Coronary artery (tissue), 2 donors: Measurements from ENCODE around the gene CLASRP.

Source experiments
- DNase-seq: peaks from one replicate; pipeline ENCODE4 v3.0.0-alpha.2; 2017; ENCODE audit warnings: low spot score
- H3K27ac ChIP-seq, 2 donors: fragments of 200-600 bp; sonication (generic); one replicate each; pipeline ENCODE4 v1.5.1; 2016 to 2019
- H3K4me3 ChIP-seq: fragments of 200-600 bp; sonication (generic); 2 replicates; pipeline ENCODE4 v1.5.1; 2016; ENCODE audit warnings: mild to moderate bottlenecking, moderate library complexity
- TF ChIP-seq, protein P1 (sequence below): fragments of 200-600 bp; sonication (generic); IDR thresholded peaks from one replicate; pipeline ENCODE4 v1.5.1; 2019; ENCODE audit warnings: antibody characterized with exemption

CLASRP gene

DNA sequence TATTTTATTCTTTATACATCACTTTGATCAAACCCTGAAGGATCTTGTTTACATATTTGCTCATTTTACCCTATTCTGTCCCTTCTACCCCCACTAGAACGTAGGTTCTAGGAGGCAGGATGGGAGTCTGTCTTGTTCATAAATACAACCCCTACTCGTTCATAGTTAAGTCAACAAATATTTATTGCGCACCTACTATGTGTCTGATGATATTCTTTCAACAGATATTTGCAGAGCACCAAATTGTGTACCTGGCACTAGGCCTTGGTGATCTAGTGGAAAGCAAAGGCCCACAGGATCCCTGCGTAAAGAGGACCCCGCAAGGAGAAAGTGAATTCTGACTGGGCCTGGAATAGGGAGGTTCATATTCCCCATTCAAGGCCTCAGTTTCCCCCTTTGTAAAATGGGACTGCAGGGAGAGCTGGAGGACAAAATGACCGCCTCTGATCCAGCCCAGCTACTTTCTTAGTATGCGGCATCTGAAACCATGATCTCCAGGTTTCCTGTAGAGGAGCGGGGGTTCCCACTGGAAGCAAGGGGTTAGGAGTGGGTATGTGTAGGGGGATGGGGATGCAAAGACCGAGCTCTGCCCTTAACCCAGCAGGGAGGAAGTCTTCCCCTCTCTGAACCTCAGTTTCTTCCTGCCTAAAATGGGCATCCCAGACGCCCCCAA lies 39.7 kb downstream of the CLASRP start:
- TF ChIP-seq, protein P1, sequence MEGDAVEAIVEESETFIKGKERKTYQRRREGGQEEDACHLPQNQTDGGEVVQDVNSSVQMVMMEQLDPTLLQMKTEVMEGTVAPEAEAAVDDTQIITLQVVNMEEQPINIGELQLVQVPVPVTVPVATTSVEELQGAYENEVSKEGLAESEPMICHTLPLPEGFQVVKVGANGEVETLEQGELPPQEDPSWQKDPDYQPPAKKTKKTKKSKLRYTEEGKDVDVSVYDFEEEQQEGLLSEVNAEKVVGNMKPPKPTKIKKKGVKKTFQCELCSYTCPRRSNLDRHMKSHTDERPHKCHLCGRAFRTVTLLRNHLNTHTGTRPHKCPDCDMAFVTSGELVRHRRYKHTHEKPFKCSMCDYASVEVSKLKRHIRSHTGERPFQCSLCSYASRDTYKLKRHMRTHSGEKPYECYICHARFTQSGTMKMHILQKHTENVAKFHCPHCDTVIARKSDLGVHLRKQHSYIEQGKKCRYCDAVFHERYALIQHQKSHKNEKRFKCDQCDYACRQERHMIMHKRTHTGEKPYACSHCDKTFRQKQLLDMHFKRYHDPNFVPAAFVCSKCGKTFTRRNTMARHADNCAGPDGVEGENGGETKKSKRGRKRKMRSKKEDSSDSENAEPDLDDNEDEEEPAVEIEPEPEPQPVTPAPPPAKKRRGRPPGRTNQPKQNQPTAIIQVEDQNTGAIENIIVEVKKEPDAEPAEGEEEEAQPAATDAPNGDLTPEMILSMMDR = no peak
- no peak for DNase-seq
- peak overlapping the region in 1 of 2 donors; percentile 74 for H3K27ac ChIP-seq
- H3K4me3 ChIP-seq = peak overlapping the region; percentile 85

DNA sequence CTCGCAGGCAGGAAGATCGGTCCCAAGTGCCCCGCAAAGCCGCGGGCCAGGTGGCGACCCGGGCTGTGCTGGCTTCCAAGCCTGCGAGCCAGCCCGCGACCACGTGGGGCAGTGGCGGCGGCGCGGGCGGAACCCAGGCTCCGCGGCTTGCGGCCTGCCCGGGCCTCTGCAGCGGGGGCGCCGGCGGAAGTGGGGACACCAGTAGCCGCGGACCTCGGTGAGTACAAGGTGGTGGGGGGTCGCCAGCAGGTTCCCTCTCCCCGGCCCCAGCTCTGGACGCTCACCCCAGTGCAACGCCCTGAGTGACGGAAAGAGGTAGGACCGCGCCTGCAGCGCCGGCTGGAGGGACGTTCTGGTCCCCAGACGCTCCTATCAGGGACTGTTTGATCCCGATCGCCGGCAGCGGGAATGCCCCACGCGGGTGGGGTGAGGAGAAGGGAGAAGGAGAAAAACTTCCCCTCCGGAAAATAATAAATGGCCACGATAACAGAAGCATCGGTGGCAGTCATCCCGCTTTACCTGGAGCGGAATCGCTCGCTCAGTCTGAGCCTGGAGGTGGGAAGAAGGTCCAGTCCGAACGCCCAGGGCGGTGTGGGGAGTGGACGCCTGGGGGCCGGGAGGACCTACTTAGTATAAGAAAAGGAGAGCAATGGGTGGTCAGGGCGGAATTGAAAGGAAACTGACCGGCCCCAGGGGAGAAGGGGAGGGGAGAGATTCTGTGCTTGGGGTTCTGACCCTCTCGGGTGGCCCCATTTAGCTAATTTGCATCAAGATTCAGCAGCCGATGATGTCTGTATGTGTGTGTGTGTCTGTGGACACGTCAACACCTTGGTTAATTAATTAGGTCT lies 40.4 kb downstream of the CLASRP start, which contains the start of gene GEMIN7:
GEMIN7 (plus strand) TSS at position 198 of the 848 bp plus-strand sequence. CDS start 10,855 bp downstream, outside the sequence.
- no peak for DNase-seq
- TF ChIP-seq, protein P1 = no peak
- H3K4me3 ChIP-seq = peak within 1 kb of the TSS; percentile 85
- peak within 1 kb of the TSS; percentile 41 to 74 for H3K27ac ChIP-seq

DNA sequence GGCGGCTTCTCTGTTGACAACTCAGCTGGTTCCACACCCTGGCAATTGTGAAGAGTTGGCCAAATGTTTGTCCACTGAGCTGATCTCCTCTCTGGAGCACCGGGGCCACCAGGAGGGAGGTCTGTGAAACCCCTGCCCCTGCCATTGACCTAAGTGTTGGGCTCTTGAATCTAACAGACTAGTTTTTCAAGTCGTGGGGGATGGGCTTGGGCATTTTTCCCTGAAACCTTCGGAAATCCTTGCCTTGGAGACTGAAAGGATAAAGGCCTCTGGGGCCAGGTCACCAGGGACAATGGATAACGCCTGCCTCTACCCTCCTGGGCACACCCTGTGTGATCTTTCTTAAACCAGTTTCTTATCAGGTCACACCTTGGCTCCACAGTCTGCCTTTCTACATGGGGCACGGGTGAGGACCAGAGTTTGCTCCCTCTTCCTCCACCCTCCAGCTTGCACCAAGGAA lies 41.1 kb downstream of the CLASRP start:
- Histone ChIP-seq H3K4me3 (peak overlapping the region; percentile 85), H3K27ac (no peak overlapping the region)
- DNase-seq = no peak
- TF ChIP-seq, protein P1 = no peak

DNA sequence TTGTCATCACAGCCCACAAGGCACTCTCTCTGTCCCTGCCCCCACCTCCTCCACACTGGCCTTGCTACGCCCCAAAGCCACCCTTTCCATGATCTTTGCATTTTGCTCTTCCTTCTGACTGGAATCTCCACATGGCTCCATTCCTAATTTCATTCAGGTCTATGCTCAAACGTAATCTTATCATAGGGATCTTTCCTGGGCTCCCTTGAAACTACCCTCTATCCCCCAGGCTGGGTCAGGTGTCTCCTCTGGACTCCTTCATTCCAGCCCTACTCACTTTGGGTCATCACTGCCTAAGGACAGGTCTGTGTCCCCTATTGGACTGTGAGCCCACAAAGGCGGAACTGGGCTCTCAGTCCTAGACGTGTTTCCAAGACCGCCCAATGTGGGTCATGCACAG lies 43.3 kb downstream of the CLASRP start:
- TF ChIP-seq, protein P1 = no peak
- H3K4me3 ChIP-seq = no peak overlapping the region
- no peak for DNase-seq
- no peak overlapping the region for H3K27ac ChIP-seq

DNA sequence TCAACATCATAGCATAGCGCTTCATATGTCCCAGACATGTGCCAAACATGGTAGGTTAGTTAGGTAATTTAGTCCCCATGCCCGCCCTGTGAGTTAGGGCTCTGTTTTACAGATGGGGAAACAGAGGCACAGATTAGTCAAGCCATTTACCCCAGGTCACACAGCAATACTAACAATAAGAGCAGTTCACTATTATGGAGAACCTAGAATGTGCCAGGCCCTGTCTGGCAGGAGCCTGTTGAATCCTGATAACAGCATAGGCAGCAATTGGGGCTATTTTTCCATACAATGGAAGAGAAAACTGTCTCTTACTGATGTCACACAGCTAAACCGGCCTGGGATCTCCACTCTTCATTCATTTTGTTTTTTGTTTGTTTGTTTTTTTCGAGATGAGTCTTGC lies 47.6 kb downstream of the CLASRP start:
- no peak overlapping the region for H3K4me3 ChIP-seq
- DNase-seq = no peak
- H3K27ac ChIP-seq = no peak overlapping the region
- TF ChIP-seq, protein P1 = no peak

DNA sequence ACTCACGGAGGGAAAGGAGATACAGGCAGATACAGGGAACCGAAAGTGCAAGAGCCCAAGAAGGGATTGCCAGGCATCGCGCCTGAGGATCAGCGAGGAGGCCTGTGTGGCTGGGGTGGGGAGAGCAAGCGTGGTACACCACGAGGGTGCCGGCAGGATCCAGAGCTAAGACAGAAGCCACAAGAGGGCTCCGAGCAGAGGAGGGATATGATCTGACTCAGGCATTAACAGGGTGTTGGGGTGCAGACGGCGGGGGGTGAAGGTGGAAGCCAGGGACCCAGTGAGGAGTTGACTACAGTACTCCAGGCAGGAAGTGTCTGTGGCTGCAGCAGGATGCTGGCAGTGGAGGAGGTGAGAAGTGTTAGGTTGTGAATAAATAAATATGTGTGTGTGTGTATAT lies 48.7 kb downstream of the CLASRP start:
- Histone ChIP-seq H3K4me3 (no peak overlapping the region), H3K27ac (no peak overlapping the region)
- TF ChIP-seq, protein P1 = no peak
- DNase-seq = no peak
